ENCODE measurements around the gene PTPRG. TPM values are rescaled to one million over a fixed set of nuclear protein-coding genes. Genes with fewer than 3 reads are reported as not detected.
"Not testable (repeated sequence)": the region's sequence is repeated elsewhere in the genome, so short reads cannot be mapped to it uniquely, and the experiment has no call there.

PTPRG gene
- total and polyA plus RNA-seq, 2 experiments from 2014 or later: 8.5 to 34.9 TPM

DNA sequence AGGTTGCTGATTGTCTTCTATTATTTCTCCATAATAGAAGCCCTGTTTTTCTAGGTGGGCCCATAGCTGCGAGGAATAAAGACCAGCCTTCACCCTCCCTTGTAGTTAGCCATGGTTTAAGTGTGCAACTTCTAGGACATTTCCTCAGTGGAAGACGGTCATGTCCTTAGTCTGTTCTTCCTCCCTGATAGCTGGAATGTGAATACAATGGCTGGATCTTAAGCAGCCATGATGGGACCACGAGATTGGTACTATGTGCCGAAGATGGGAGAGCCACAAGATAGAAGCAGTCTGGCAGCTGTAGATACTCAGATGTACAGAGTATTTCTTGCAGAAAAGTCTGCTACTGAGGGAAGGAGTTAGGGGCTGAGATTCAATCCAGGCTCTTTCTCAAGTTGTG is 152.9 kb downstream of the PTPRG start:
- 99% methylated on average over 4 of the region's 4 CpGs for WGBS (ENCODE audit: low lambda C conversion rate, missing lambda C conversion rate)
- Histone ChIP-seq H4K20me1 (ENCODE audit: insufficient read depth, poor library complexity, severe bottlenecking) (no peaks in the 10 kb centered on the region), H3K36me3 (replicated peaks; ENCODE audit: insufficient read depth, low read depth) (no peaks in the 10 kb centered on the region), H3K9me2 (replicated peaks; ENCODE audit: insufficient read depth) (no peaks in the 10 kb centered on the region), H3K79me2 (peaks cover 37% of the 10 kb centered on the region), H3K27me3 (no peaks in the 10 kb centered on the region), H3K9me3 (ENCODE audit: low read depth) (no peaks in the 10 kb centered on the region), H3K27ac (no peak overlapping the region), H3K4me3 (no peak overlapping the region), H3K4me1 (ENCODE audit: insufficient read depth) (no peaks in the 10 kb centered on the region), H3K4me2 (no peak overlapping the region), H2AFZ (no peak overlapping the region)
- no peak for DNase-seq (ENCODE audit: low spot score)
- TF ChIP-seq, protein P1, sequence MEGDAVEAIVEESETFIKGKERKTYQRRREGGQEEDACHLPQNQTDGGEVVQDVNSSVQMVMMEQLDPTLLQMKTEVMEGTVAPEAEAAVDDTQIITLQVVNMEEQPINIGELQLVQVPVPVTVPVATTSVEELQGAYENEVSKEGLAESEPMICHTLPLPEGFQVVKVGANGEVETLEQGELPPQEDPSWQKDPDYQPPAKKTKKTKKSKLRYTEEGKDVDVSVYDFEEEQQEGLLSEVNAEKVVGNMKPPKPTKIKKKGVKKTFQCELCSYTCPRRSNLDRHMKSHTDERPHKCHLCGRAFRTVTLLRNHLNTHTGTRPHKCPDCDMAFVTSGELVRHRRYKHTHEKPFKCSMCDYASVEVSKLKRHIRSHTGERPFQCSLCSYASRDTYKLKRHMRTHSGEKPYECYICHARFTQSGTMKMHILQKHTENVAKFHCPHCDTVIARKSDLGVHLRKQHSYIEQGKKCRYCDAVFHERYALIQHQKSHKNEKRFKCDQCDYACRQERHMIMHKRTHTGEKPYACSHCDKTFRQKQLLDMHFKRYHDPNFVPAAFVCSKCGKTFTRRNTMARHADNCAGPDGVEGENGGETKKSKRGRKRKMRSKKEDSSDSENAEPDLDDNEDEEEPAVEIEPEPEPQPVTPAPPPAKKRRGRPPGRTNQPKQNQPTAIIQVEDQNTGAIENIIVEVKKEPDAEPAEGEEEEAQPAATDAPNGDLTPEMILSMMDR (IDR thresholded peaks at IDR 0.05; ENCODE audit: poor library complexity): no peak
- no peak for TF ChIP-seq EZH2phosphoT487 (IDR thresholded peaks at IDR 0.05; ENCODE audit: low read depth, severe bottlenecking, unreplicated experiment)
- no peak for TF ChIP-seq EZH2 (IDR thresholded peaks at IDR 0.05; ENCODE audit: borderline replicate concordance)

DNA sequence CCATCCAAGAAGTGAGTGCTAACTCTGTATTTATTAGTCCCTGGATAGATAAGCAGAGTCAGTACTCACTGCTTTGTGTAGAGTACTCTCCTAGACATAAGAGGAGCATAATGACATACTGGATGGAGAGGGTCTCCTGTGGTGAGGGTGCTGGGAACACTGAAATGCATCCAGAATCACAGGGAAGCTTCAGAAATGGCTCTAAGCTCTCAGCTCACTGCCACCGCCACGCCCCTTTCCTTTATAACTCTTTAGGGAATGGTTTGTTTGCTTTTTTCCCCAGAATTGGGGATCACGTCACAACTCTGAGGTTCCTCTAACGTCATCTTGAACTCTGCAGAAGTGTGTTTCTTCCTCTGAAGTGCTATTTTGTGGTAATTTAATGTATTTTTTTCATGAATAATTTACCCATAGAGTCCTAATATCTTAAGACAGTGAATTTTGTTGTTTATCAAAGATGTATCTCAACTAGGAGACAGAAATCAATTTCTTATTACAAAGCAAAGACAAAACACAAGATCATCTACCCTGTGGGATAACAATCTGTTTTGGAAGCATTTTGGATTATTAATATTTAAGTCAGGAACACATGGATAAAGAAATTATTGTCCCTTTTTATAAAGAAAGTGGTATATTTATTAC is 154.6 kb downstream of the PTPRG start:
- Histone ChIP-seq H4K20me1 (ENCODE audit: insufficient read depth, poor library complexity, severe bottlenecking) (no peaks in the 10 kb centered on the region), H3K27ac (no peak overlapping the region), H3K4me2 (no peak overlapping the region), H3K79me2 (peaks cover 35% of the 10 kb centered on the region), H3K9me3 (ENCODE audit: low read depth) (no peaks in the 10 kb centered on the region), H3K4me1 (ENCODE audit: insufficient read depth) (no peaks in the 10 kb centered on the region), H3K36me3 (replicated peaks; ENCODE audit: insufficient read depth, low read depth) (no peaks in the 10 kb centered on the region), H2AFZ (no peak overlapping the region), H3K9me2 (replicated peaks; ENCODE audit: insufficient read depth) (no peaks in the 10 kb centered on the region), H3K4me3 (no peak overlapping the region), H3K27me3 (no peaks in the 10 kb centered on the region)
- no peak for DNase-seq (ENCODE audit: low spot score)
- TF ChIP-seq, protein P1 (IDR thresholded peaks at IDR 0.05; ENCODE audit: poor library complexity): no peak
- TF ChIP-seq EZH2phosphoT487 (IDR thresholded peaks at IDR 0.05; ENCODE audit: low read depth, severe bottlenecking, unreplicated experiment) (no peak), EZH2 (IDR thresholded peaks at IDR 0.05; ENCODE audit: borderline replicate concordance) (no peak)
- 82% methylated on average over 4 of the region's 4 CpGs for WGBS (ENCODE audit: low lambda C conversion rate, missing lambda C conversion rate)

DNA sequence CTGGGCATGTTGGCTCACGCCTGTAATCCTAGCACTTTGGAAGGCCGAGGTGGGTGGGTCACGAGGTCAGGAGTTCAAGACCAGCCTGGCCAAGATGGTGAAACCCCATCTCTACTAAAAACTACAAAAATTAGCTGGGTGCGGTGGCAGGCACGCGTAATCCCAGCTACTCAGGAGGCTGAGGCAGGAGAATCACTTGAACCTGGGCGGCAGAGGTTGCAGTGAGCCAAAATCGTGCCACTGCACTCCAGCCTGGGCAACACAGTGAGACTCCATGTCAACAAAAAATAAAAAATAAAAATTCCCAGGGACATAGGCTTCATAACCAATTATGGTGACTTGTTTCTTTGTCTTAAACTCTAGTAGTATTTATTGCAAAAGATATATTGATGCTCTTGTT is 155.3 kb downstream of the PTPRG start:
- not testable (repeated sequence) for H3K27me3 ChIP-seq; H3K9me3 ChIP-seq (ENCODE audit: low read depth); H3K4me1 ChIP-seq (ENCODE audit: insufficient read depth); DNase-seq (ENCODE audit: low spot score); H3K9me2 ChIP-seq (replicated peaks; ENCODE audit: insufficient read depth); H3K27ac ChIP-seq; H3K4me3 ChIP-seq; H3K4me2 ChIP-seq; H2AFZ ChIP-seq; H3K36me3 ChIP-seq (replicated peaks; ENCODE audit: insufficient read depth, low read depth); H4K20me1 ChIP-seq (ENCODE audit: insufficient read depth, poor library complexity, severe bottlenecking)
- H3K79me2 ChIP-seq: peaks cover 35% of the 10 kb centered on the region
- WGBS (ENCODE audit: low lambda C conversion rate, missing lambda C conversion rate): 91% methylated on average over 8 of the region's 8 CpGs

DNA sequence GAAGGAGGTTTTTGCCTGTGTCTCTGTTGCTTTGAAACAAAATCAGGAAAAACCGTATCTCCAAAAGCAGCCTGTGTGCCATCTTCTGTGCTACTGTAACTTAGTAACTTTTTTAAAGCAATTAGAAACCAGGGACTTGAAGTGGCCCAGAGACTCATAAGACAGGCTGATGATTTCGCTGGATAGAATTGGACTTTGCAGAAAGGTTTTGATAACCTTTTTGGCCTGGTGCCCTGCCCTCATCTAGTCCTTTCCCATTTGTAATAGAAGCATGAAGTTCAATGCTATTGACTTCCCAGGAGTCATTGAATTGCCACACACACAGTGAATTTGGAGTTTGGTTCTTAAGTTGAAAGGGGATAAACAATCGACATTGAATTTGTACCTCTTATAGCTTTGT is 157.2 kb downstream of the PTPRG start:
- Histone ChIP-seq H3K9me2 (replicated peaks; ENCODE audit: insufficient read depth) (no peaks in the 10 kb centered on the region), H3K4me1 (ENCODE audit: insufficient read depth) (no peaks in the 10 kb centered on the region), H3K36me3 (replicated peaks; ENCODE audit: insufficient read depth, low read depth) (no peaks in the 10 kb centered on the region), H3K27me3 (no peaks in the 10 kb centered on the region), H3K4me2 (no peak overlapping the region), H2AFZ (no peak overlapping the region), H3K79me2 (peaks cover 46% of the 10 kb centered on the region), H4K20me1 (ENCODE audit: insufficient read depth, poor library complexity, severe bottlenecking) (no peaks in the 10 kb centered on the region), H3K4me3 (no peak overlapping the region), H3K9me3 (ENCODE audit: low read depth) (no peaks in the 10 kb centered on the region), H3K27ac (no peak overlapping the region)
- TF ChIP-seq EZH2 (IDR thresholded peaks at IDR 0.05; ENCODE audit: borderline replicate concordance) (no peak), EZH2phosphoT487 (IDR thresholded peaks at IDR 0.05; ENCODE audit: low read depth, severe bottlenecking, unreplicated experiment) (no peak)
- TF ChIP-seq, protein P1 (IDR thresholded peaks at IDR 0.05; ENCODE audit: poor library complexity): no peak
- DNase-seq (ENCODE audit: low spot score): no peak
- WGBS (ENCODE audit: low lambda C conversion rate, missing lambda C conversion rate): 83% methylated on average over 3 of the region's 3 CpGs
